ENCODE results near the gene YIPF2. TPM values are rescaled to one million over a fixed set of nuclear protein-coding genes. Genes with fewer than 3 reads are reported as not detected.

Gene YIPF2
- total RNA-seq, result 10 to 100 TPM; 25.6 to 28.4 TPM

DNA sequence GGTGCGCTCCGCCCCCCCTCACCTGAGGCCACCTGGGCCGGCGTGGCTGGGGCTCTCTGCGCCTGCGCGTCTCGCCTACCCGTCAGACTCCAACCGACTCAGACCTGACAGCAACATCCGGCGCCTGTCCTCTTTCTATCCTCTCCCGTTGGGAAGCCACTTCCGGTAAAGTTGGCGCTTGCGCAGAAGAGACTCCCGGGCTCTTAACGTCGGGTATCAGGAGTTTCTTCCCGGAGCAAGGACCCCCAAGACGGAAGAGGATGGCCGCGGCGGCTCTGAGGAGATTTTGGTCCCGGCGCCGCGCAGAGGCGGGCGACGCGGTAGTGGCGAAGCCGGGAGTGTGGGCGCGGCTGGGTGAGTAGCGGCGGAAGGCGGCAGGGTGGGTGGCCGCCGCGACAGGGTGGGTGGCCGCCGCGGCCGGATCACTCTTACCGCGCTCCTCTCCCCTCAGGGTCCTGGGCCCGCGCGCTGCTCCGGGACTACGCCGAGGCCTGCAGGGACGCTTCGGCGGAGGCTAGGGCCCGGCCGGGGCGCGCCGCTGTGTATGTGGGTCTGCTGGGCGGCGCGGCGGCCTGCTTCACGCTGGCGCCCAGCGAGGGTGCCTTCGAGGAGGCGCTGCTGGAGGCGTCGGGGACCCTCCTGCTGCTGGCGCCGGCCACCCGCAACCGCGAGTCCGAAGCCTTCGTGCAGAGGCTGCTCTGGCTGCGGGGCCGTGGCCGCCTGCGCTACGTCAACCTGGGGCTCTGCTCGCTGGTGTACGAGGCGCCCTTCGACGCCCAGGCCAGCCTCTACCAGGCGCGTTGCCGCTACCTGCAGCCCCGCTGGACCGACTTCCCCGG lies at the start of gene YIPF2, which contains the start of gene TIMM29:
Gene YIPF2 (minus strand): TSS at position 77 of the 839 bp plus-strand sequence. CDS start 229 bp downstream, outside the sequence.
Gene TIMM29 (plus strand): TSS at position 249 of the 839 bp plus-strand sequence. CDS start 12 bp downstream, at position 261.
- peak within 1 kb of the TSS; percentile 81 for H3K27ac Mint-ChIP-seq
- POLR2A ChIA-PET, result no interaction called here
- intact Hi-C loops (cut with micrococcal nuclease), result loop anchor here (1.0 to 5.0 kb wide), 4 partner anchors 32 to 211 kb away; no protein-coding TSS in a partner anchor
- peaks cover 9% of the 10 kb centered on the region for H3K36me3 Mint-ChIP-seq
- no peaks in the 10 kb centered on the region for H3K27me3 Mint-ChIP-seq
- DNase-seq, result peak; percentile 97
- H3K9me3 Mint-ChIP-seq, result no peaks in the 10 kb centered on the region
- CTCF ChIA-PET, result interaction anchor here (0.7 to 1.9 kb wide), 3 partner anchors 8 to 57 kb away, joined by 3 to 10 read pairs (median 3); no protein-coding TSS in a partner anchor
- H3K4me3 Mint-ChIP-seq, result peak within 1 kb of the TSS; percentile 92
- H3K4me1 Mint-ChIP-seq (ENCODE audit: low read depth), result peaks cover 21% of the 10 kb centered on the region

- no peak overlapping the region for H3K27ac Mint-ChIP-seq
- CTCF ChIA-PET, result interaction anchor here (0.9 to 1.4 kb wide), 3 partner anchors 36 to 148 kb away, joined by 3 to 4 read pairs (median 3); no protein-coding TSS in a partner anchor
These were observed 49.3 kb upstream of the YIPF2 start for GRCh38 chr19:10977742-10978092.

GRCh38 chr19:10976131-10976892 lies 47.9 kb upstream of the YIPF2 start:
- Mint-ChIP-seq H3K27me3 (no peaks in the 10 kb centered on the region), H3K9me3 (no peaks in the 10 kb centered on the region), H3K36me3 (no peaks in the 10 kb centered on the region), H3K27ac (no peak overlapping the region), H3K4me1 (ENCODE audit: low read depth) (peaks cover 34% of the 10 kb centered on the region), H3K4me3 (no peak overlapping the region)
- POLR2A ChIA-PET, result no interaction called here
- CTCF ChIA-PET, result interaction anchor here (0.8 to 1.6 kb wide), 2 partner anchors 10 to 40 kb away, joined by 3 to 7 read pairs; no protein-coding TSS in a partner anchor
- DNase-seq, result no peak
- intact Hi-C loops (cut with micrococcal nuclease), result no loop called here

More at GRCh38 chr19:10977742-10978092, 49.3 kb upstream of the YIPF2 start:
- intact Hi-C loops (cut with micrococcal nuclease), result no loop called here
- Mint-ChIP-seq H3K4me1 (ENCODE audit: low read depth) (peaks cover 32% of the 10 kb centered on the region), H3K4me3 (no peak overlapping the region), H3K36me3 (no peaks in the 10 kb centered on the region), H3K27me3 (no peaks in the 10 kb centered on the region), H3K9me3 (no peaks in the 10 kb centered on the region)
- POLR2A ChIA-PET, result no interaction called here
- DNase-seq, result no peak

GRCh38 chr19:10975374-10976130 lies 47.1 kb upstream of the YIPF2 start:
- Mint-ChIP-seq H3K27ac (no peak overlapping the region), H3K36me3 (no peaks in the 10 kb centered on the region), H3K27me3 (no peaks in the 10 kb centered on the region), H3K9me3 (no peaks in the 10 kb centered on the region), H3K4me3 (no peak overlapping the region), H3K4me1 (ENCODE audit: low read depth) (peaks cover 36% of the 10 kb centered on the region)
- ChIA-PET CTCF (interaction anchor here (0.8 to 1.6 kb wide), 2 partner anchors 9 to 39 kb away, joined by 3 to 7 read pairs; no protein-coding TSS in a partner anchor), POLR2A (no interaction called here)
- intact Hi-C loops (cut with micrococcal nuclease), result no loop called here
- no peak for DNase-seq

DNA sequence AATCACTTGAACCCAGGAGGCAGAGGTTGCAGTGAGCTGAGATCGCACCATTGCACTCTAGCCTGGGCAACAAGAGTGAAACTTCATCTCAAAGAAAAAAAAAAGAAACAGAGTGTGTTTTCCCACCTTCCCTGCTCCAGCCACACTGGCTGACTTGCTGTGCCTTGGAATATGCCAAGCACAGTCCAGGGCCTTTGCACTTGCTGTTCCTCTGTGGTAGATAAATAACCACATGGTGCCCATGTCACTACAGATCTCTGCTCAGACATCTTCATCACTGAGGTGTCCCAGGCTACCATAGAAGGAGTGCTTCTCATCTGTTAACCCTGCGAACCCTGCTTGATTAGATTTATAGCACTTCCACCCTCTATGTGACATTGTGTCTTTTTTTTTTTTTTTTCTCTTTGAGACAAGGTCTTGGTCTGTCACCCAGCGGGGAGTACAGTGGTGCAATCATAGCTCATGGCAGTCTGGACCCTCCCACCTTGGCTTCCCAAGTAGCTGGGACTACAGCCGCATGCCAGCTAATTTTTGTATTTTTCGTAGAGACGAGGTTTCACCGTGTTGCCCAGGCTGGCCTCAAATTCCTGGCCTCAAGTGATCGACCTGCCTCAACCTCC lies 42.8 kb upstream of the YIPF2 start:
- CTCF ChIA-PET, result interaction anchor here (0.7 to 1.6 kb wide), 2 partner anchors 11 to 29 kb away, joined by 3 to 7 read pairs; no protein-coding TSS in a partner anchor
- no peaks in the 10 kb centered on the region for H3K36me3 Mint-ChIP-seq
- intact Hi-C loops (cut with micrococcal nuclease), result no loop called here
- DNase-seq, result no peak
- no peak overlapping the region for H3K27ac Mint-ChIP-seq
- no peak overlapping the region for H3K4me3 Mint-ChIP-seq
- H3K4me1 Mint-ChIP-seq (ENCODE audit: low read depth), result peaks cover 36% of the 10 kb centered on the region
- no peaks in the 10 kb centered on the region for H3K27me3 Mint-ChIP-seq
- H3K9me3 Mint-ChIP-seq, result no peaks in the 10 kb centered on the region
- POLR2A ChIA-PET, result no interaction called here

DNA sequence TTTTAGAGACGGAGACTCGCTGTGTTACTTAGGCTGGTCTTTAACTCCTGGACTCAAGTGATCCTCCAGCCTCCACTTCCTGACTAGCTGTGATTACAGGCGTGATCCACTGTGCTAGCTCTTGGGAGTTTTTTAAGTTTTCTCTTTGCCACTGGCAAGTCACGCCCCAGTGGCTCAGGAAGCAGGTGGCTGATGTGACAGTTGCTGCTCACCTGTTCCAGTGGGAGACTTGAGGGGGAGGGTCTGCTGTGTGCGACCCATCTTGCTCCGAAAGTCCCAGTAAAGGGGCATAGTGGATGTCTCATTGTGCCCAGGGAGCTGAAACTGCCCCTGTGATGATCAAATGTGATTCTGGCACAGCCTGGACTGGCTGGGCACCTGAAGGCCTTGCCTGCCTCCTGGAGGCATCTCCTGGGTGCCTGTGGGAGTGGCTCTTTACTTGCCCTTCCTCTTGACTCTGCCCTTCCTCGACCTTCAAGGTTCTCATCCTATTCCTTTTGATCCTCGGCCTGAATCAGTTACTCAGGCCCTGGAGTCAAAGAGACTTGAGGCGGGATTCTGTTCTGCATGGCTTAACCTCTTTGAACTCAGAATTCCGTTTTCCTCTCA lies 40.2 kb upstream of the YIPF2 start:
- no peak overlapping the region for H3K4me3 Mint-ChIP-seq
- H3K27me3 Mint-ChIP-seq, result no peaks in the 10 kb centered on the region
- ChIA-PET CTCF (interaction anchor here (0.8 to 1.0 kb wide), 2 partner anchors 27 to 67 kb away, joined by 3 to 4 read pairs; no protein-coding TSS in a partner anchor), POLR2A (no interaction called here)
- H3K9me3 Mint-ChIP-seq, result no peaks in the 10 kb centered on the region
- H3K4me1 Mint-ChIP-seq (ENCODE audit: low read depth), result peaks cover 45% of the 10 kb centered on the region
- no peak for DNase-seq
- no peak overlapping the region for H3K27ac Mint-ChIP-seq
- intact Hi-C loops (cut with micrococcal nuclease), result no loop called here
- H3K36me3 Mint-ChIP-seq, result no peaks in the 10 kb centered on the region

GRCh38 chr19:10966809-10967208 lies 38.4 kb upstream of the YIPF2 start:
- DNase-seq, result no peak
- H3K27ac Mint-ChIP-seq, result no peak overlapping the region
- POLR2A ChIA-PET, result no interaction called here
- H3K4me1 Mint-ChIP-seq (ENCODE audit: low read depth), result peaks cover 58% of the 10 kb centered on the region
- no peaks in the 10 kb centered on the region for H3K27me3 Mint-ChIP-seq
- H3K9me3 Mint-ChIP-seq, result no peaks in the 10 kb centered on the region
- CTCF ChIA-PET, result interaction anchor here (1.0 to 2.0 kb wide), 3 partner anchors 9 to 96 kb away, joined by 3 to 7 read pairs (median 4); no protein-coding TSS in a partner anchor
- intact Hi-C loops (cut with micrococcal nuclease), result no loop called here
- H3K4me3 Mint-ChIP-seq, result no peak overlapping the region
- H3K36me3 Mint-ChIP-seq, result no peaks in the 10 kb centered on the region

GRCh38 chr19:10965398-10965797 lies 37.0 kb upstream of the YIPF2 start:
- H3K4me3 Mint-ChIP-seq, result no peak overlapping the region
- ChIA-PET POLR2A (no interaction called here), CTCF (interaction anchor here (1.6 to 2.0 kb wide), 2 partner anchors 70 to 94 kb away, joined by 4 to 7 read pairs; no protein-coding TSS in a partner anchor)
- H3K9me3 Mint-ChIP-seq, result no peaks in the 10 kb centered on the region
- H3K36me3 Mint-ChIP-seq, result no peaks in the 10 kb centered on the region
- DNase-seq, result no peak
- intact Hi-C loops (cut with micrococcal nuclease), result no loop called here
- H3K27me3 Mint-ChIP-seq, result no peaks in the 10 kb centered on the region
- H3K4me1 Mint-ChIP-seq (ENCODE audit: low read depth), result peaks cover 58% of the 10 kb centered on the region
- no peak overlapping the region for H3K27ac Mint-ChIP-seq

GRCh38 chr19:10964903-10965302 lies 36.5 kb upstream of the YIPF2 start:
- Mint-ChIP-seq H3K27me3 (no peaks in the 10 kb centered on the region), H3K9me3 (no peaks in the 10 kb centered on the region), H3K27ac (no peak overlapping the region), H3K36me3 (no peaks in the 10 kb centered on the region), H3K4me3 (no peak overlapping the region), H3K4me1 (ENCODE audit: low read depth) (peaks cover 55% of the 10 kb centered on the region)
- intact Hi-C loops (cut with micrococcal nuclease), result loop anchor here (5.0 kb wide), 1 partner anchor 398 kb away; the partner anchor contains the start of genes CDKN2D and KRI1
- ChIA-PET CTCF (interaction anchor here (1.6 to 2.0 kb wide), 2 partner anchors 71 to 94 kb away, joined by 4 to 7 read pairs; no protein-coding TSS in a partner anchor), POLR2A (no interaction called here)
- DNase-seq, result no peak

- H3K27me3 Mint-ChIP-seq, result no peaks in the 10 kb centered on the region
- POLR2A ChIA-PET, result interaction anchor here (0.5 to 1.4 kb wide), 4 partner anchors 9 to 136 kb away, joined by 3 to 5 read pairs (median 4); no protein-coding TSS in a partner anchor
- H3K9me3 Mint-ChIP-seq, result no peaks in the 10 kb centered on the region
- H3K4me1 Mint-ChIP-seq (ENCODE audit: low read depth), result peaks cover 55% of the 10 kb centered on the region
- CTCF ChIA-PET, result interaction anchor here (1.0 to 2.9 kb wide), 3 partner anchors 22 to 419 kb away, joined by 3 to 11 read pairs (median 3); no protein-coding TSS in a partner anchor
- peak overlapping the region; percentile 57 for H3K4me3 Mint-ChIP-seq
- DNase-seq, result no peak
- H3K36me3 Mint-ChIP-seq, result no peaks in the 10 kb centered on the region
- peak overlapping the region; percentile 71 for H3K27ac Mint-ChIP-seq
- intact Hi-C loops (cut with micrococcal nuclease), result loop anchor here (2.0 to 5.0 kb wide), 2 partner anchors 21 to 397 kb away; partner anchors contain the start of genes CDKN2D and KRI1
These were observed 35.4 kb upstream of the YIPF2 start for GRCh38 chr19:10963865-10964264.
